ENCODE data around the gene FRMD3. TPM values are rescaled to one million over a fixed set of nuclear protein-coding genes. Genes with fewer than 3 reads are reported as not detected.

The FRMD3 gene
- total RNA-seq, 4 donors from 2014 or later, result 6.1 to 47.1 (median 11.5) TPM

DNA sequence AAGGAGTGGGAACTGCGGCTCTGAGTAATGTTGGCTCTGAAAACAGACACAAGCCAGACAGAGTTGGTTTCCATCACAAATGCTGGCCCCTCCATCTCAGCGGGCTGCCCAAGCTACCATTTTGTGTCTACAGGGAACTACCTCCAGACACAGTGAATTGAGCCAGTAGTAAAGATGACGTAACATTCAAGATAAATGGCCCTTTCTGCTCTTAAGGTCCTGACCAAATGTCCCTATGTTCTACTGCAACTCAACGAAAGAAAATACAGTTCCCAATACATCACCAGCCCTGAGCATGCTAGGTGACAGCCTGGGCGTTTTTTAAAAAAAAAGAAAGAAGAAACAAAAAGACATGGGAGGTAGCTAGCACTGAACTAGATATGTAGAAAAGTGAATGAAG, 247.5 kb downstream of the FRMD3 start:
- TF ChIP-seq, protein P1, sequence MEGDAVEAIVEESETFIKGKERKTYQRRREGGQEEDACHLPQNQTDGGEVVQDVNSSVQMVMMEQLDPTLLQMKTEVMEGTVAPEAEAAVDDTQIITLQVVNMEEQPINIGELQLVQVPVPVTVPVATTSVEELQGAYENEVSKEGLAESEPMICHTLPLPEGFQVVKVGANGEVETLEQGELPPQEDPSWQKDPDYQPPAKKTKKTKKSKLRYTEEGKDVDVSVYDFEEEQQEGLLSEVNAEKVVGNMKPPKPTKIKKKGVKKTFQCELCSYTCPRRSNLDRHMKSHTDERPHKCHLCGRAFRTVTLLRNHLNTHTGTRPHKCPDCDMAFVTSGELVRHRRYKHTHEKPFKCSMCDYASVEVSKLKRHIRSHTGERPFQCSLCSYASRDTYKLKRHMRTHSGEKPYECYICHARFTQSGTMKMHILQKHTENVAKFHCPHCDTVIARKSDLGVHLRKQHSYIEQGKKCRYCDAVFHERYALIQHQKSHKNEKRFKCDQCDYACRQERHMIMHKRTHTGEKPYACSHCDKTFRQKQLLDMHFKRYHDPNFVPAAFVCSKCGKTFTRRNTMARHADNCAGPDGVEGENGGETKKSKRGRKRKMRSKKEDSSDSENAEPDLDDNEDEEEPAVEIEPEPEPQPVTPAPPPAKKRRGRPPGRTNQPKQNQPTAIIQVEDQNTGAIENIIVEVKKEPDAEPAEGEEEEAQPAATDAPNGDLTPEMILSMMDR (IDR thresholded peaks at IDR 0.05), result no peak
- no peak for DNase-seq (ENCODE audit: low spot score)
- no peak for ATAC-seq (ENCODE audit: low FRiP score)

DNA sequence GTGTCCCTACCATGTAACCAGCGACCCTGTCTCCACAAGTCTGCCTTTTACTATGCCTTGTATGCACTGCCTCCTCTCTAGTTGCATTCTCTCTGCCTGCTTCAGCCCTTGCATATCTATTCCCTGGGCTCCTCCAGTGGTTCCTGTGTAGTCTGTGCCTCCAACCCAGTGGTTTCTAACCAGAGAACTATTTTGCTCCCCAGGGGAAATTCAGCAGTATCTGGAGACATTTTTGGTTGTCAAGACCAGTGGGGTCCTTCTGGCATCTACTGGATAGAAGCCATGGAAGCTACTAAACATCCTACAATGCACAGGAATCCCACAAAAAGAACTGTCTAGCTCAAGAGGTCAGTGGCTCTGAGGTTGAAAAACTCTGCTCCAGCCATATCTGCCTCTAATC, 251.2 kb downstream of the FRMD3 start:
- TF ChIP-seq, protein P1 (IDR thresholded peaks at IDR 0.05), result no peak
- no peak for ATAC-seq (ENCODE audit: low FRiP score)
- DNase-seq (ENCODE audit: low spot score), result no peak

DNA sequence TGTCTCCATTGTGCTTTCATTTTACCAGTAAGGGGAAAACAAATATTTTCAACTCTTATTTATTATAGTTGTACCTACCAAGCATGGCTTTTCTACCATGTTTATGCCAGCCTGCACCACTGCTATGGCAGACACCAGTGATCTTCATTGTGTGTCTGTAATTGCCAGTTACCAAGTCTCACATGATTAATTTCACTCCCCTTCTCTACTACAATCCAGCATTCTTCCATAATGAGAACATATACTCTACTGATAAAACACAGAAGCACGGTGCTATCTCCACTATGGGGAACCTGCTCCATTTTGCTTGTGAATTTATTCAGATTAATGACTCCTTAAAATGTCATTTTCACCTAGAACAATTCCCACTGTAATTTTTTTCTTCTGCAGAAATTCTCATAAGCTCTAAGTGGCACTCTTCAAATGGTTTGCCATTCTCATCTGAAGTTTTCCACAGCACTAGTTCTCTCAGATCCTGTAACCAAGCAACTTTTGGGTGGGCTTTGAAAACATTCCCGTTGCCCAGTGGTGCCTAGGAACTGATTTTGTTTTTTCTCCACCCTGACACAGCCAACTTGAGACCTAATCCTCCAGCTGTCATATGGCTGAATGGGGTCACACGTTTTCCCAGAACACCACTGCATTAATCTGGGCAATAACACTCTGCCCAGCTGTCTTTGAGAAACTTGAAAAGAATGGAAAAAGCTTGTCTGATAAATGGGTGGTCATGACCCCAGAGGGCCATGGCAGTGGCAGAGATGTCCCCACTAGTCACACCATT, 252.6 kb downstream of the FRMD3 start:
- TF ChIP-seq, protein P1 (IDR thresholded peaks at IDR 0.05), result no peak
- no peak for DNase-seq (ENCODE audit: low spot score)
- no peak for ATAC-seq (ENCODE audit: low FRiP score)

DNA sequence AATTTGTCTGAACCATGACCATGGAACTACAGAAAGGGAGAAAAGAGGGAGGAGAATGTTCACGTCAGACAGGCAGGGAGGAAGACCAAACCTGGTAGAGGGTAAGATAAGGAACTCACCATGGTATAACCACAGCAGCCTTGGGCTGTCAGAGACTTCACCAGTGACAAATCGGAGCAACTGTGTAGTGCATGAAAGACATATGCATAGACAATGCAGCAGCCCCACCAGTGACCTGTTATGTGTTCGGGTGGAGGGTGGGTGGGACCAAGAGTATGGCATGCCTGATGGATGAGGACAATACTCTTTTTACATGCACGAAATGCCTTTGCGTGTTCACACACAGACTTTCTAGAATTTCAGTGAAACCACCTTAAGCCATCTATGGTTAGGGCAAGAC, 253.5 kb downstream of the FRMD3 start:
- no peak for ATAC-seq (ENCODE audit: low FRiP score)

DNA sequence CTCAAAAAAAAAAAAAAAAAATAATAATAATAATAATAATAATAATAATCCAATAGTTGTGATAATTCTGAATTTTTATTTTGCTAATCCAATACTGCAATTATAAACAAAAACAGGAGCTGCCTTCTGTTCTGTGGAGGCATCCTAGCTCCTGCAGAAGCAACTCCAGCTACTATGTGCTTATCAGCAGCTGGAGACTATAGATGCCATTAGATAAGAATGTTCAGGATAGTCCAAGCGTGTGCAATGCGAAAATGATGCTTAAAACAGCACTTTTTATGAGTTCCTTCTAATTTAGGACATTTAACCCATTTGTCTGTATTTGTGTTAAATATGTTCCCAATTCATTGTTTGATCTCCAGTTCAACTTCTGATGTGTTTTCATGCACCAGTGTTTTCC, 254.7 kb downstream of the FRMD3 start:
- no peak for DNase-seq (ENCODE audit: low spot score)
- TF ChIP-seq, protein P1 (IDR thresholded peaks at IDR 0.05), result no peak
- no peak for ATAC-seq (ENCODE audit: low FRiP score)

More for the DNA sequence above, 253.5 kb downstream of the FRMD3 start:
- no peak for DNase-seq (ENCODE audit: low spot score)
- TF ChIP-seq, protein P1 (IDR thresholded peaks at IDR 0.05), result no peak

DNA sequence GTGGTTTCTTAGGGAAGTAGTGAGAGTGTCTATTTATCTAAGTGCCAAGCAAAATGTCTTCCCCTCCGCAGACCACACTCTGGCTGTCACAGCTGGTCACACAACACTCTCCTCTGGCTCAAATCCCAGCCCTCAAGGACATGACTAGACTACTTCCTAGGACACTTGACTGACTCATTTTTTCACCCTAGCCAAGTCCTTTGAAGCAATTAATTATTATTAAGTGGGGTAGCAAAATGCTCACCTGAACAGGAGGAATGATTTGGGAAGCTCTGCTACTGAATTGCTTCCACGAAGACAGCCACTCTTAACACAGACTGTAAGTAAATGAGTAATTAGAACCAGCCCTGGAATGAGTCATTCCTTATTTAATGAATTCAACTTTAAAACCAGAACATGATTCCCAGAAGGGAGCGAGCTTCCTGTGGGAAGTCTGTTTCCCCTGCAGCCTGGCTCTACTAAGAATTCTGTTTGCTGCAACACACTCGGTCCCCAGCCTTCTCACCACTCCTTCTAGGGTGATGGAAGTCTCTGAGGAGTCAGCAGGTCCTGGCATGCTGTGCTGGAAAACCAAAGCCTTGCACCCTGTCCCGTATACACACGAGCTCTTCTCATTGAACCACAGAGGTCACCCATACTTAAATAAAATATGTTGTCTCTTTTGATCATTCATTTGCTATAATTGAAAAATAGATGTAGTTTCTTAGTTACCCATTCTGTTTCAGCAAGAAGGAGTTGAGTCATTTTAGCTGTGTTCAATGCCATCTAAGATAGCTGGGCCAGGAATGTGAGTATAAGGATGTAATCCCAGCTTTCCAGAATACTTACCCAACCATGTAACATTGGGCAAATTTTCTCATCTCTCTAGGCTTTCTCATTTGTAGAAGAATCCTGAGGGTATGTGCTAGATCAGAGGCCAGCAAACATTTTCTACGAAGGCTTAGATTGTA, 256.6 kb downstream of the FRMD3 start:
- no peak for DNase-seq (ENCODE audit: low spot score)
- TF ChIP-seq, protein P1 (IDR thresholded peaks at IDR 0.05), result no peak
- ATAC-seq (ENCODE audit: low FRiP score), result peak; percentile 43

Data from omental fat pad (tissue), 4 donors.